Putamen (tissue), 1 donor: ENCODE results near the gene PLEKHA5.
"Not testable (repeated sequence)": the region's sequence is repeated elsewhere in the genome, so short reads cannot be mapped to it uniquely, and the experiment has no call there.

Experiments used
- DNase-seq: peaks from one replicate; pipeline ENCODE4 v3.0.0-alpha.2; 2016; ENCODE audit warnings: low spot score

Gene PLEKHA5

GRCh38 chr12:19129486-19130223, at the start of gene PLEKHA5:
Gene PLEKHA5, plus strand, starts transcription at chr12:19129733. Its CDS starts 67 bp downstream, at chr12:19129800.
- peak; percentile 66 for DNase-seq

- no peak for DNase-seq
Observed at GRCh38 chr12:19080918-19081317, 48.6 kb upstream of the PLEKHA5 start.

GRCh38 chr12:19082365-19082911, 47.1 kb upstream of the PLEKHA5 start:
- no peak for DNase-seq

- DNase-seq, result no peak
Observed at GRCh38 chr12:19084547-19084946, 45.0 kb upstream of the PLEKHA5 start.

- no peak for DNase-seq
Observed at GRCh38 chr12:19085090-19085489, 44.4 kb upstream of the PLEKHA5 start.

GRCh38 chr12:19088606-19089005, 40.9 kb upstream of the PLEKHA5 start:
- no peak for DNase-seq

- DNase-seq, result not testable (repeated sequence)
Observed at GRCh38 chr12:19092482-19092881, 37.1 kb upstream of the PLEKHA5 start.

GRCh38 chr12:19093218-19093617, 36.3 kb upstream of the PLEKHA5 start:
- no peak for DNase-seq

- DNase-seq, result no peak
Observed at GRCh38 chr12:19095331-19095730, 34.2 kb upstream of the PLEKHA5 start.

- DNase-seq, result no peak
Observed at GRCh38 chr12:19095756-19096480, 33.6 kb upstream of the PLEKHA5 start.

- no peak for DNase-seq
Observed at GRCh38 chr12:19105463-19105862, 24.1 kb upstream of the PLEKHA5 start.

GRCh38 chr12:19107750-19108149, 21.8 kb upstream of the PLEKHA5 start:
- DNase-seq, result no peak

GRCh38 chr12:19110221-19110940, 19.2 kb upstream of the PLEKHA5 start:
- DNase-seq, result no peak

GRCh38 chr12:19113464-19113863, 16.1 kb upstream of the PLEKHA5 start:
- no peak for DNase-seq

GRCh38 chr12:19115285-19115684, 14.2 kb upstream of the PLEKHA5 start:
- no peak for DNase-seq

GRCh38 chr12:19119440-19119839, 10.1 kb upstream of the PLEKHA5 start:
- no peak for DNase-seq

GRCh38 chr12:19120795-19121194, 8.7 kb upstream of the PLEKHA5 start:
- no peak for DNase-seq

GRCh38 chr12:19121449-19122018, 8.0 kb upstream of the PLEKHA5 start:
- DNase-seq, result no peak

GRCh38 chr12:19125325-19125724, 4.2 kb upstream of the PLEKHA5 start:
- no peak for DNase-seq

- DNase-seq, result no peak
Observed at GRCh38 chr12:19127270-19127669, 2.3 kb upstream of the PLEKHA5 start.

- DNase-seq, result no peak
Observed at GRCh38 chr12:19128485-19128884, 1.0 kb upstream of the PLEKHA5 start.

GRCh38 chr12:19129122-19129485, 429 bp upstream of the PLEKHA5 start:
- no peak for DNase-seq
